ENCODE results near the gene TLE4.
"Not testable (repeated sequence)": the region's sequence is repeated elsewhere in the genome, so short reads cannot be mapped to it uniquely, and the experiment has no call there.

DNA sequence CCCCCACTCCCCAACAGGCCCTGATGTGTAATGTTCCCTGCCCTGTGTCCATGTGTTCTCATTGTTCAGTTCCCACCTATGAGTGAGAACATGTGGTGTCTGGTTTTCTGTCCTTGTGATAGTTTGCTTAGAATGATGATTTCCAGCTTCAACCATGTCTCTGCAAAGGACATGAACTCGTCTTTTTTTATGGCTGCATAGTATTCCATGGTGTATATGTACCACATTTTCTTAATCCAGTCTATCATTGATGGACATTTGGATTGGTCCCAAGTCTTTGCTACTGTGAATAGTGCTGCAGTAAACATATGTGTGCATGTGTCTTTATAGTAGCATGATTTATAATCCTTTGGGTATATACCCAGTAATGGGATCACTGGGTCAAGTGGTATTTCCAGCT lies 34.8 kb downstream of the TLE4 start:
- TF ChIP-seq CTCF (IDR thresholded peaks at IDR 0.05); EZH2 (IDR thresholded peaks at IDR 0.05; ENCODE audit: borderline replicate concordance, insufficient read depth, low read depth, low read length, poor library complexity, severe bottlenecking): not testable (repeated sequence)

Measured in B cell (primary cell).